ENCODE measurements around the gene LAMA2. TPM values are rescaled to one million over a fixed set of nuclear protein-coding genes. Genes with fewer than 3 reads are reported as not detected.

Gene LAMA2
- total RNA-seq, 1 experiment from 2014 or later: 8.2 TPM

GRCh38 chr6:128981716-128982115 is 98.8 kb downstream of the LAMA2 start:
- Histone ChIP-seq H3K27ac (ENCODE audit: low read depth, low read length) (no peak overlapping the region), H3K36me3 (ENCODE audit: control insufficient read depth in 1 of 2, insufficient read depth in 2 of 2, low read length in 2 of 2) (no peaks in the 10 kb centered on the region), H2AFZ (ENCODE audit: low read depth, low read length, poor library complexity, severe bottlenecking) (no peak overlapping the region), H3K4me3 (replicated peaks in 1 of 2; ENCODE audit: low read depth in 1 of 2, low read length in 2 of 2) (no peak overlapping the region), H3K9ac (ENCODE audit: low read length) (no peak overlapping the region), H3K4me1 (ENCODE audit: control insufficient read depth in 1 of 2, insufficient read depth in 2 of 2, low read length in 2 of 2) (no peaks in the 10 kb centered on the region), H3K4me2 (ENCODE audit: low read length) (no peak overlapping the region), H3K79me2 (ENCODE audit: insufficient read depth, low read length) (no peaks in the 10 kb centered on the region), H3K9me2 (ENCODE audit: insufficient read depth) (no peaks in the 10 kb centered on the region), H4K20me1 (ENCODE audit: insufficient read depth) (no peaks in the 10 kb centered on the region), H3K27me3 (ENCODE audit: insufficient read depth, low read length) (no peaks in the 10 kb centered on the region), H3K9me3 (ENCODE audit: control insufficient read depth in 1 of 2, insufficient read depth in 1 of 2, low read depth in 1 of 2, low read length in 2 of 2) (no peaks in the 10 kb centered on the region)
- BruUV-seq (replicated peaks): no TSS peak
- ChIA-PET POLR2A (no interaction called here), RAD21 (ENCODE audit: low non-redundant PET in 1 of 2, low total read pairs in 2 of 2, uncharacterized antibody in 2 of 2, unreplicated experiment in 2 of 2) (no interaction called here), CTCF (no interaction called here)
- TF ChIP-seq REST (IDR thresholded peaks at IDR 0.05; ENCODE audit: low read depth) (no peak), ELF1 (IDR thresholded peaks at IDR 0.05; ENCODE audit: borderline replicate concordance, low read depth) (no peak), CBX3 (IDR thresholded peaks at IDR 0.05; ENCODE audit: low read depth) (no peak), JUND (IDR thresholded peaks at IDR 0.05) (no peak), ZFX (IDR thresholded peaks at IDR 0.05) (no peak), POLR2AphosphoS5 (IDR thresholded peaks at IDR 0.05; ENCODE audit: low read depth, low read length) (no peak), CEBPB (IDR thresholded peaks at IDR 0.05; ENCODE audit: low read depth) (no peak), POLR2A (IDR thresholded peaks at IDR 0.05; ENCODE audit: borderline replicate concordance, extremely low read depth, insufficient read depth, insufficient read length) (no peak), RAD21 (IDR thresholded peaks at IDR 0.05; ENCODE audit: low read depth) (no peak), FOSL1 (IDR thresholded peaks at IDR 0.05; ENCODE audit: low read depth) (no peak), SP1 (IDR thresholded peaks at IDR 0.05; ENCODE audit: low read depth) (no peak), CTCF (IDR thresholded peaks at IDR 0.05 in 2 of 3, conservative IDR thresholded peaks at IDR 0.05 in 1 of 3; ENCODE audit: borderline replicate concordance in 1 of 3, insufficient read depth in 1 of 3, low read depth in 2 of 3, low read length in 2 of 3) (no peak)
- intact Hi-C loops (cut with micrococcal nuclease): no loop called here
- ATAC-seq (no peak), DNase-seq (ENCODE audit: low read depth, low spot score) (no peak)
